Measurements from ENCODE around the gene USP34. TPM values are rescaled to one million over a fixed set of nuclear protein-coding genes. Genes with fewer than 3 reads are reported as not detected.
A peak's percentile ranks its signal among the peaks of the same experiment; 100 is the strongest.

The USP34 gene
- total and polyA plus RNA-seq, 9 of the 15 experiments (the other 6 are each of a cell fraction or from before 2014, with no cell fraction given): 19.8 to 108 (median 67.8) TPM

GRCh38 chr2:61411109-61411508, 59.8 kb downstream of the USP34 start (continued):
- TF ChIP-seq MGA (IDR thresholded peaks at IDR 0.05): no peak
- TF ChIP-seq ZNF133 (CRISPR knock-in tag; IDR thresholded peaks at IDR 0.05): no peak
- TF ChIP-seq BRD9 (IDR thresholded peaks at IDR 0.05; ENCODE audit: low read depth, partially characterized antibody): no peak
- no peak for TF ChIP-seq ZBTB17 (CRISPR knock-in tag; IDR thresholded peaks at IDR 0.05)
- no peak for TF ChIP-seq DDX20 (tag; IDR thresholded peaks at IDR 0.05; ENCODE audit: low read depth)
- TF ChIP-seq ARID1B (IDR thresholded peaks at IDR 0.05): peak; percentile 63
- no peak for TF ChIP-seq NFIX (CRISPR knock-in tag; IDR thresholded peaks at IDR 0.05; ENCODE audit: low read depth)
- no peak for TF ChIP-seq CHD4 (IDR thresholded peaks at IDR 0.05; ENCODE audit: insufficient read depth, insufficient replicate concordance, low read depth, low read length, poor library complexity, severe bottlenecking)
- TF ChIP-seq SMAD4 (CRISPR knock-in tag; conservative IDR thresholded peaks at IDR 0.05): 0 out of 2 replicates have a peak, but pooled peaks have one; percentile 25
- no peak for TF ChIP-seq RBM25 (IDR thresholded peaks at IDR 0.05; ENCODE audit: low read depth, low read length, severe bottlenecking)
- TF ChIP-seq NFATC3 (IDR thresholded peaks at IDR 0.05): no peak
- no peak for TF ChIP-seq ZNF444 (CRISPR knock-in tag; IDR thresholded peaks at IDR 0.05)
- TF ChIP-seq HDAC1 (IDR thresholded peaks at IDR 0.05): peak in 1 of 2 experiments; percentile 49; a peak in 2 of 4 replicates
- TF ChIP-seq ZZZ3 (IDR thresholded peaks at IDR 0.05): no peak
- no peak for TF ChIP-seq EGR1 (conservative IDR thresholded peaks at IDR 0.05)

Data from K562 (cell line).